Mesendoderm (in vitro differentiated cells): ENCODE results near the gene PCSK7.

Experiments used
- DNase-seq: peaks from one replicate; pipeline ENCODE4 v3.0.0; 2013
- H2AK5ac ChIP-seq: 2 replicates; pipeline ENCODE4 v1.6.1; 2013; ENCODE audit warnings: low read length, inconsistent platforms
- H2BK120ac ChIP-seq: 2 replicates; pipeline ENCODE4 v1.6.1; 2013; ENCODE audit warnings: low read depth, mild to moderate bottlenecking, low read length, moderate library complexity, mixed read lengths
- H2BK15ac ChIP-seq: replicated peaks from 2 replicates; pipeline ENCODE4 v1.6.1; 2013; ENCODE audit warnings: low read depth, mild to moderate bottlenecking, moderate library complexity
- H2BK5ac ChIP-seq: 2 replicates; pipeline ENCODE4 v1.6.1; 2013; ENCODE audit warnings: low read length, inconsistent platforms
- H3K18ac ChIP-seq: 2 replicates; pipeline ENCODE4 v1.6.1; 2013; ENCODE audit warnings: mild to moderate bottlenecking, low read length, mixed read lengths
- H3K23ac ChIP-seq: one replicate; pipeline ENCODE4 v1.6.1; 2013; ENCODE audit warnings: low read length
- H3K27ac ChIP-seq: 2 replicates; pipeline ENCODE4 v1.5.1; 2013; ENCODE audit warnings: low read depth, mild to moderate bottlenecking, inconsistent platforms, low read length, moderate library complexity
- H3K27me3 ChIP-seq: 2 replicates; pipeline ENCODE4 v1.6.1; 2013; ENCODE audit warnings: low read length, control low read depth, mild to moderate bottlenecking, inconsistent platforms; ENCODE audit not compliant: insufficient read depth, poor library complexity
- H3K36me3 ChIP-seq: 2 replicates; pipeline ENCODE4 v1.6.1; 2013; ENCODE audit warnings: low read length, inconsistent platforms; ENCODE audit not compliant: control insufficient read depth, insufficient read depth
- H3K4ac ChIP-seq: one replicate; pipeline ENCODE4 v1.6.1; 2013; ENCODE audit warnings: low read depth, mild to moderate bottlenecking, low read length, moderate library complexity
- H3K4me1 ChIP-seq: 2 replicates; pipeline ENCODE4 v1.6.1; 2013; ENCODE audit warnings: low read depth, low read length, inconsistent platforms; ENCODE audit not compliant: control insufficient read depth
- H3K4me2 ChIP-seq: 2 replicates; pipeline ENCODE4 v1.6.1; 2013; ENCODE audit warnings: low read length
- H3K4me3 ChIP-seq: 2 replicates; pipeline ENCODE4 v1.5.1; 2013; ENCODE audit warnings: mild to moderate bottlenecking, low read length
- H3K56ac ChIP-seq: one replicate; pipeline ENCODE4 v1.6.1; 2013; ENCODE audit warnings: low read length
- H3K79me1 ChIP-seq: 2 replicates; pipeline ENCODE4 v1.6.1; 2013; ENCODE audit warnings: low read length, inconsistent platforms
- H3K79me2 ChIP-seq: 2 replicates; pipeline ENCODE4 v1.6.1; 2013; ENCODE audit warnings: mild to moderate bottlenecking, low read length; ENCODE audit not compliant: control insufficient read depth, insufficient read depth
- H3K9ac ChIP-seq: 2 replicates; pipeline ENCODE4 v1.6.1; 2013; ENCODE audit warnings: low read length, inconsistent platforms
- H4K5ac ChIP-seq: one replicate; pipeline ENCODE4 v1.6.1; 2013; ENCODE audit warnings: low read length
- H4K8ac ChIP-seq: one replicate; pipeline ENCODE4 v1.6.1; 2013; ENCODE audit warnings: low read depth, mild to moderate bottlenecking, control low read depth, low read length, moderate library complexity
- WGBS: extraction: QIAGEN DNeasy Blood & Tissue Kit; methylation state at CpG from one replicate; pipeline ENCODE4 v1.1.7; 2013; ENCODE audit warnings: low lambda C conversion rate, missing lambda C conversion rate; ENCODE audit not compliant: insufficient coverage; ENCODE audit errors: extremely low coverage; 5-methylcytosine and 5-hydroxymethylcytosine counted together

PCSK7 gene

DNA sequence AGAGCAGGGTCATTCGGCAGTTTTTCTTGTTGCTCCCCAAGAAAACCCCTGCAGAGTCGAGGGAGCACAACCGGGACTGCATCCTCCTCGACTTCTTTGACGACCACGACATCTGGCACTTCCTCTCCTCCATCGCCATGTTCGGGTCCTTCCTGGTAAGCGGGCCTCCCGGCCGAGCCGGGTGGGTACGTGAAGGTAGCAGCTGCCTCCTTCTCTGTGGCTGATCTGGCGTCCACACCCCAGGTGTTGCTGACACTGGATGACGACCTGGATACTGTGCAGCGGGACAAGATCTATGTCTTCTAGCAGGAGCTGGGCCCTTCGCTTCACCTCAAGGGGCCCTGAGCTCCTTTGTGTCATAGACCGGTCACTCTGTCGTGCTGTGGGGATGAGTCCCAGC, 36.1 kb downstream of the PCSK7 start:
- DNase-seq: no peak
- Histone ChIP-seq H4K5ac (no peak overlapping the region), H3K23ac (no peak overlapping the region), H3K9ac (no peak overlapping the region), H3K4me2 (no peak overlapping the region), H3K4me1 (peaks cover 14% of the 10 kb centered on the region), H3K36me3 (peaks cover 5% of the 10 kb centered on the region), H3K56ac (no peak overlapping the region), H2BK15ac (no peak overlapping the region), H4K8ac (no peak overlapping the region), H2BK5ac (no peak overlapping the region), H2BK120ac (no peak overlapping the region), H3K27ac (no peak overlapping the region), H3K18ac (no peak overlapping the region), H3K4ac (no peak overlapping the region), H3K4me3 (no peak overlapping the region), H3K79me1 (peaks cover 2% of the 10 kb centered on the region), H2AK5ac (no peak overlapping the region), H3K27me3 (no peaks in the 10 kb centered on the region), H3K79me2 (peaks cover 16% of the 10 kb centered on the region)
- no CpG with 5 or more reads among the region's 19 CpGs for WGBS

DNA sequence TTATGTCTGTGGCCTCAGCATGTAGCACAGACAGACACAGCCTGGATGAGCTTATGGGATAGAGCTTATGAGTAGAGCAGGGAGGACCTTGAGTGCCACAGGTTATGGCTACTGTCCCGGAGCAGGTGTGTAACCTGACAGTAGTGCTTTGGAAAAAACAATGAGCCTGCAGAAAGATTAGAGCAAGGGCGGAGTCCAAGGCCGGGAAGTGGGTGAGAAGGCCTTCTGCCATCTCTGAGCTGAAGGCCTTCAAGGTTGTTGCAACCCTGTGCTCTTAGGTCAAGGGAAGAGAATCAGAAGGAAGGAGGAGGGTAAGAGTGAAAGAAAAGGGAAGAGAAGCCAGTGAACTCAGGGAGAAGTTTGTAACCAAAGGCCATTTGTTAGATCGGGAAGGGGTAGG, 36.6 kb downstream of the PCSK7 start:
- Histone ChIP-seq H3K18ac (no peak overlapping the region), H3K56ac (no peak overlapping the region), H3K4me1 (peaks cover 10% of the 10 kb centered on the region), H4K5ac (no peak overlapping the region), H3K36me3 (peaks cover 5% of the 10 kb centered on the region), H2BK120ac (no peak overlapping the region), H3K23ac (no peak overlapping the region), H3K79me2 (peaks cover 11% of the 10 kb centered on the region), H3K27ac (no peak overlapping the region), H4K8ac (no peak overlapping the region), H3K4ac (no peak overlapping the region), H3K27me3 (no peaks in the 10 kb centered on the region), H3K79me1 (peaks cover 2% of the 10 kb centered on the region), H3K4me3 (no peak overlapping the region), H3K4me2 (no peak overlapping the region), H2BK5ac (no peak overlapping the region), H2BK15ac (no peak overlapping the region), H3K9ac (no peak overlapping the region), H2AK5ac (no peak overlapping the region)
- DNase-seq: no peak
- no CpG with 5 or more reads among the region's 4 CpGs for WGBS

DNA sequence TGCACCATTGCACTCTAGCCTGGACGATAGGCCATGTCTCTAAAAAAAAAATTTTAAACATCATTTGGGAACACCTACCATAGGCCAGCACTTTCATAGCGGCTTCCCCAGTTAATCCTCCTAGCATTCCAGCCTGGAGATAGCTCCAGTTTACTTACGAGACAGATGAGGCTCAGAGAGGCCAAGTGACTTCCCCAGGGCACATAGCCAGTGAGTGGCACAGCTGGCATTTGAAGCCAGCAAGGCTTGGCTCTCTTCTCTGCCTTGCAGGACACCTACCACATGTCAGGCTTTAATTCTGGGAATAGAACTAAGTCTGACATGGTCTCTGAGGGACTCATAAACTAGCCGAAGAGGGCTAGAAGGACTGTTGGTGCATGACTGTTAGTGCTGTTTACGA, 37.6 kb downstream of the PCSK7 start:
- Histone ChIP-seq H2BK5ac (no peak overlapping the region), H3K4me1 (peaks cover 9% of the 10 kb centered on the region), H3K27me3 (no peaks in the 10 kb centered on the region), H3K27ac (no peak overlapping the region), H3K4me3 (no peak overlapping the region), H3K23ac (no peak overlapping the region), H3K79me1 (peaks cover 2% of the 10 kb centered on the region), H3K56ac (no peak overlapping the region), H4K5ac (no peak overlapping the region), H3K4ac (no peak overlapping the region), H3K4me2 (no peak overlapping the region), H2BK120ac (no peak overlapping the region), H3K36me3 (peaks cover 5% of the 10 kb centered on the region), H2AK5ac (no peak overlapping the region), H4K8ac (no peak overlapping the region), H3K79me2 (peaks cover 1% of the 10 kb centered on the region), H2BK15ac (no peak overlapping the region), H3K18ac (no peak overlapping the region), H3K9ac (no peak overlapping the region)
- no peak for DNase-seq
- WGBS: no CpG with 5 or more reads among the region's 5 CpGs

- H2BK120ac ChIP-seq: no peak overlapping the region
- no peak overlapping the region for H2BK15ac ChIP-seq
- no peaks in the 10 kb centered on the region for H3K27me3 ChIP-seq
- H3K27ac ChIP-seq: no peak overlapping the region
- H4K8ac ChIP-seq: no peak overlapping the region
- H3K9ac ChIP-seq: no peak overlapping the region
- no peaks in the 10 kb centered on the region for H3K79me1 ChIP-seq
- DNase-seq: no peak
- H2BK5ac ChIP-seq: no peak overlapping the region
- no CpG with 5 or more reads among the region's 15 CpGs for WGBS
- H3K23ac ChIP-seq: no peak overlapping the region
- H3K4me1 ChIP-seq: peaks cover 5% of the 10 kb centered on the region
- no peak overlapping the region for H3K18ac ChIP-seq
- no peak overlapping the region for H3K4me3 ChIP-seq
- H4K5ac ChIP-seq: no peak overlapping the region
- H3K4ac ChIP-seq: no peak overlapping the region
- peaks cover 5% of the 10 kb centered on the region for H3K36me3 ChIP-seq
- H3K79me2 ChIP-seq: no peaks in the 10 kb centered on the region
- H2AK5ac ChIP-seq: no peak overlapping the region
- no peak overlapping the region for H3K56ac ChIP-seq
- H3K4me2 ChIP-seq: no peak overlapping the region
Observed at GRCh38 chr11:117193130-117194020, 38.5 kb downstream of the PCSK7 start.

- Histone ChIP-seq H3K4me2 (no peak overlapping the region), H3K4ac (no peak overlapping the region), H3K4me1 (peaks cover under 1% of the 10 kb centered on the region), H3K27me3 (no peaks in the 10 kb centered on the region), H2BK5ac (no peak overlapping the region), H3K9ac (no peak overlapping the region), H4K8ac (no peak overlapping the region), H3K79me2 (no peaks in the 10 kb centered on the region), H3K23ac (no peak overlapping the region), H3K79me1 (no peaks in the 10 kb centered on the region), H2BK15ac (no peak overlapping the region), H3K18ac (no peak overlapping the region), H2AK5ac (no peak overlapping the region), H3K56ac (no peak overlapping the region), H3K27ac (no peak overlapping the region), H2BK120ac (no peak overlapping the region), H3K4me3 (no peak overlapping the region), H4K5ac (no peak overlapping the region), H3K36me3 (peaks cover 5% of the 10 kb centered on the region)
- no CpG with 5 or more reads among the region's 17 CpGs for WGBS
- no peak for DNase-seq
Observed at GRCh38 chr11:117192401-117192875, 39.4 kb downstream of the PCSK7 start.
